MM.1S (cell line): ENCODE results near the gene MRPL54.

Source experiments
- EZH2 ChIP-seq: fragments of 300-600 bp; sonication (generic); optimal IDR thresholded peaks from 2 replicates; pipeline ENCODE3; 2017; ENCODE audit warnings: low read depth, mild to moderate bottlenecking, antibody characterized with exemption, low read length, mixed read lengths
- TF ChIP-seq, protein P1 (sequence below): fragments of 300-600 bp; sonication (generic); IDR thresholded peaks from 2 replicates; pipeline ENCODE4 v1.5.1; 2016; ENCODE audit warnings: antibody characterized with exemption, low read length, mixed read lengths

DNA sequence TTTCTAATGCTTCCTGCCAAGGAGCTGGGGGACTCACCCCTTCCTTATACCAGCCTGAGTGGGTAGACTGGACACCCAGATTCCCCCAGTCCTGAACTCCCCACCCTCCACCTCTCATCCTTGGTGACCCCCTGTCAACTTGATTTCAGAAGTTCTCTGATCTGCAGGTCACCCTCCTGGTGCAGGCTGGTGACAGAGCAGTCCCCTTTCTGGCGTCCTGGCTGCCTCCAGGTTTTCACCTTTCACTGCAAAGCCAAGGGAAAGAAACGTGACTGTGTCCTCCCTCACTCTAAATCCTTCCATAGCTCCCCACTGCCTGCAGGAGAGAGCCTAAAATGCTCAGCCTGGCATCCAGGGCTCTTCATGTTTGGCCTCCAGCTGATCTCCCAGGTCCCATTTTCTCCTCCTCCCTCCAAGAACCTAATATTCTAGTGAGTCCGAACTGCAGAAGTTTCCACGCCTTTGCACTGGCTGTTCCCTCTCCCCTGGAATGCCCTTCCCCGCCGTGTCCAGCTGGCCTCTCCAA lies 27.8 kb downstream of the MRPL54 start:
- TF ChIP-seq EZH2, result no peak
- TF ChIP-seq, protein P1, sequence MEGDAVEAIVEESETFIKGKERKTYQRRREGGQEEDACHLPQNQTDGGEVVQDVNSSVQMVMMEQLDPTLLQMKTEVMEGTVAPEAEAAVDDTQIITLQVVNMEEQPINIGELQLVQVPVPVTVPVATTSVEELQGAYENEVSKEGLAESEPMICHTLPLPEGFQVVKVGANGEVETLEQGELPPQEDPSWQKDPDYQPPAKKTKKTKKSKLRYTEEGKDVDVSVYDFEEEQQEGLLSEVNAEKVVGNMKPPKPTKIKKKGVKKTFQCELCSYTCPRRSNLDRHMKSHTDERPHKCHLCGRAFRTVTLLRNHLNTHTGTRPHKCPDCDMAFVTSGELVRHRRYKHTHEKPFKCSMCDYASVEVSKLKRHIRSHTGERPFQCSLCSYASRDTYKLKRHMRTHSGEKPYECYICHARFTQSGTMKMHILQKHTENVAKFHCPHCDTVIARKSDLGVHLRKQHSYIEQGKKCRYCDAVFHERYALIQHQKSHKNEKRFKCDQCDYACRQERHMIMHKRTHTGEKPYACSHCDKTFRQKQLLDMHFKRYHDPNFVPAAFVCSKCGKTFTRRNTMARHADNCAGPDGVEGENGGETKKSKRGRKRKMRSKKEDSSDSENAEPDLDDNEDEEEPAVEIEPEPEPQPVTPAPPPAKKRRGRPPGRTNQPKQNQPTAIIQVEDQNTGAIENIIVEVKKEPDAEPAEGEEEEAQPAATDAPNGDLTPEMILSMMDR, result no peak
